ENCODE results near the gene GNAZ. TPM values are rescaled to one million over a fixed set of nuclear protein-coding genes. Genes with fewer than 3 reads are reported as not detected.

GNAZ gene
- total and polyA plus RNA-seq, 2 experiments from 2014 or later: 0.24 to 0.65 TPM

DNA sequence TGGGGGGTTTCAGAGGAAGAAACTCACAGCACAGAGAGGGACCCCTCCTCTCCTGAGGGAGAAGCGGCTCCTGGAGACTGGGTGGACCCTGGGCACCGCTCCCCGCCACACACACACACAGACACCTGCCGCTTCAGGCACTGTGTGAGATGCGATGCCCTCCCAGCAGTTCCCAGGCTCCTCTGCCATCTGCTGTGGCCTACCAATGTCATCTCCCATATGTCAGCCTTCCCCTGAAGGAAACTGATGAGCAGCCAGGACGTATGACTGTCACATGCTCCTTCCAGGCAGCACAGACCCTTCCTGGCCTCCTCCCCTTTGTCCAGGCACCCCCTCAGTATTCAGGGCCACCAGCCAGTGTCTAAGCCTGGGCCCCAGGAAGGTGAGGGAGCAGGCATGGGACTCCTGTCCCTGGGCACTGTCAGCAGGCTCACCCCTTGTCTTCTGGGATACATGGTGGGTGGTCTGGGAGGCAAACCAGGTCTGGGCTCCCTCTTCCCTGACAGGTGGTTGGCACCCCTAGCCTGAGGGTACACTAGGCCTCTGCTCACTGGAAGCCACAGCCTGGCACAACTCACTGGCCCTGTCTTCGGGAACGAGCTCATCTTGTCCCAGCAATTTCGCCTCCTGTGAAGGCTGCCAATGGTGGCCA lies 98.2 kb downstream of the GNAZ start:
- Histone ChIP-seq H3K27ac (no peak overlapping the region), H3F3A (ENCODE audit: insufficient read depth) (no peaks in the 10 kb centered on the region), H3K27me3 (replicated peaks; ENCODE audit: insufficient read depth) (no peaks in the 10 kb centered on the region), H3K4me3 (no peak overlapping the region), H3K36me3 (ENCODE audit: low read depth) (no peaks in the 10 kb centered on the region), H4K20me1 (ENCODE audit: insufficient read depth) (no peaks in the 10 kb centered on the region), H3K9me3 (ENCODE audit: low read depth) (no peaks in the 10 kb centered on the region), H3K9ac (no peak overlapping the region), H3K79me2 (ENCODE audit: insufficient read depth) (no peaks in the 10 kb centered on the region), H3K4me1 (ENCODE audit: insufficient read depth) (no peaks in the 10 kb centered on the region), H3K4me2 (ENCODE audit: unreplicated experiment) (no peak overlapping the region), H3K9me2 (ENCODE audit: insufficient read depth) (no peaks in the 10 kb centered on the region), H2AFZ (no peak overlapping the region)
- DNase-seq: no peak
- in situ Hi-C loops (cut with MboI): no loop called here
- TF ChIP-seq EZH2phosphoT487 (IDR thresholded peaks at IDR 0.05; ENCODE audit: insufficient read depth, low read depth) (no peak), EZH2 (IDR thresholded peaks at IDR 0.05; ENCODE audit: insufficient read depth, poor library complexity, severe bottlenecking) (no peak)
- 83 to 88% methylated on average over 9 of the region's 9 CpGs for WGBS, 2 experiments (ENCODE audit: low coverage in 1 of 2, low lambda C conversion rate in 2 of 2, missing lambda C conversion rate in 2 of 2)

DNA sequence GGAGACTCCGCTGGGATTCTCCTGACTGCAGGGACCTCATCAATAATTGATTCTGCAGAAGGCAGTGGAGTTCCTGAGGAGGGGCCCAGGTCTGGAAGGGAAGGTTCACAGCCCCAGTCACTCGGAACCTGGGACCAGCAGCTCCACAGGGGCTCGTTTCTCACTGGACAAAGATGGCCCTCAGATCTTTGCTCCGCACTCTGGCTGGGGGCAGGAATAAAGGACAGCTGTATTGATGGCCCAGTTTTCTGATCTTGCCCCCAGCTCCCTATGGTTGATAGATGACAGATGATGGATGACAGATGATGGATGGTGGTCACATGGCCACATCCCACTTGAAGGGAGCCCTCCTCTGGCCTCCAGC lies 98.7 kb downstream of the GNAZ start:
- no peaks in the 10 kb centered on the region for H3K27me3 ChIP-seq (replicated peaks; ENCODE audit: insufficient read depth)
- TF ChIP-seq EZH2 (IDR thresholded peaks at IDR 0.05; ENCODE audit: insufficient read depth, poor library complexity, severe bottlenecking) (no peak), EZH2phosphoT487 (IDR thresholded peaks at IDR 0.05; ENCODE audit: insufficient read depth, low read depth) (no peak)
- no peak overlapping the region for H3K4me2 ChIP-seq (ENCODE audit: unreplicated experiment)
- in situ Hi-C loops (cut with MboI): no loop called here
- no peak for DNase-seq
- no peaks in the 10 kb centered on the region for H3K9me3 ChIP-seq (ENCODE audit: low read depth)
- H3K27ac ChIP-seq: no peak overlapping the region
- H3K9me2 ChIP-seq (ENCODE audit: insufficient read depth): no peaks in the 10 kb centered on the region
- 73 to 80% methylated on average over 4 of the region's 4 CpGs for WGBS, 2 experiments (ENCODE audit: low coverage in 1 of 2, low lambda C conversion rate in 2 of 2, missing lambda C conversion rate in 2 of 2)
- H3F3A ChIP-seq (ENCODE audit: insufficient read depth): no peaks in the 10 kb centered on the region
- no peaks in the 10 kb centered on the region for H3K4me1 ChIP-seq (ENCODE audit: insufficient read depth)
- no peak overlapping the region for H3K4me3 ChIP-seq
- no peak overlapping the region for H3K9ac ChIP-seq
- no peak overlapping the region for H2AFZ ChIP-seq
- H3K79me2 ChIP-seq (ENCODE audit: insufficient read depth): no peaks in the 10 kb centered on the region
- H4K20me1 ChIP-seq (ENCODE audit: insufficient read depth): no peaks in the 10 kb centered on the region
- H3K36me3 ChIP-seq (ENCODE audit: low read depth): no peaks in the 10 kb centered on the region

Small RNAs within 50 kb of the gene (small RNA-seq; reads per million reads assigned to genes)
- gene RF00017 (ENCODE audit: low read depth, low replicate concordance) (not detected), gene RF00066 (ENCODE audit: low read depth, low replicate concordance) (not detected)

Other genes starting within 250 kb of the GNAZ start
- not detected in 2 replicates for gene IGLL5, start 182.7 kb upstream of the GNAZ start, total RNA-seq (2014; rRNA removed; shearing (Covaris generic))
- not detected in 2 replicates for gene IGLL5, start 182.7 kb upstream of the GNAZ start, polyA plus RNA-seq (2016; fragmentation: Nextera tagmentation; extraction: Ambion mirVana)
- gene RSPH14, start 71.5 kb downstream of the GNAZ start, total RNA-seq (2014; rRNA removed; shearing (Covaris generic)): not detected in 2 replicates
- gene RSPH14, start 71.5 kb downstream of the GNAZ start, polyA plus RNA-seq (2016; fragmentation: Nextera tagmentation; extraction: Ambion mirVana): not detected in 2 replicates
- 3.5 and 5.8 TPM in 2 replicates for gene RAB36, start 75.0 kb downstream of the GNAZ start, total RNA-seq (2014; rRNA removed; shearing (Covaris generic))
- gene RAB36, start 75.0 kb downstream of the GNAZ start, polyA plus RNA-seq (2016; fragmentation: Nextera tagmentation; extraction: Ambion mirVana): 5.0 and 6.8 TPM in 2 replicates
- 30.0 and 30.6 TPM in 2 replicates for gene BCR, start 110.0 kb downstream of the GNAZ start, total RNA-seq (2014; rRNA removed; shearing (Covaris generic))
- gene BCR, start 110.0 kb downstream of the GNAZ start, polyA plus RNA-seq (2016; fragmentation: Nextera tagmentation; extraction: Ambion mirVana): 3.3 and 4.7 TPM in 2 replicates